Right hindlimb (tissue), 1 donor: ENCODE results near the gene MID2.

ENCODE experiments used
- DNase-seq: peaks from one replicate; pipeline ENCODE4 v3.0.0-alpha.2; 2018

The MID2 gene

GRCh38 chrX:107968623-107969022, 143.0 kb downstream of the MID2 start:
- no peak for DNase-seq

GRCh38 chrX:107970073-107970472, 144.4 kb downstream of the MID2 start:
- DNase-seq: no peak

GRCh38 chrX:107971636-107972035, 146.0 kb downstream of the MID2 start:
- DNase-seq: no peak
